Erythroblast (primary cell): ENCODE results near the gene DCST2.

Experiments
- DNase-seq, 2 experiments: peaks; one replicate each; lab custom pipeline; 2025; lab: John Stamatoyannopoulos, UW
- GATA1 ChIP-seq: IDR thresholded peaks from 2 replicates; pipeline ENCODE4 v1.6.1; 2011; ENCODE audit warnings: low read depth, mild to moderate bottlenecking, control low read depth, low read length, moderate library complexity
- POLR2A ChIP-seq: IDR thresholded peaks from 2 replicates; pipeline ENCODE4 v1.6.1; 2011; ENCODE audit warnings: mild to moderate bottlenecking, low read length

Gene DCST2

DNA sequence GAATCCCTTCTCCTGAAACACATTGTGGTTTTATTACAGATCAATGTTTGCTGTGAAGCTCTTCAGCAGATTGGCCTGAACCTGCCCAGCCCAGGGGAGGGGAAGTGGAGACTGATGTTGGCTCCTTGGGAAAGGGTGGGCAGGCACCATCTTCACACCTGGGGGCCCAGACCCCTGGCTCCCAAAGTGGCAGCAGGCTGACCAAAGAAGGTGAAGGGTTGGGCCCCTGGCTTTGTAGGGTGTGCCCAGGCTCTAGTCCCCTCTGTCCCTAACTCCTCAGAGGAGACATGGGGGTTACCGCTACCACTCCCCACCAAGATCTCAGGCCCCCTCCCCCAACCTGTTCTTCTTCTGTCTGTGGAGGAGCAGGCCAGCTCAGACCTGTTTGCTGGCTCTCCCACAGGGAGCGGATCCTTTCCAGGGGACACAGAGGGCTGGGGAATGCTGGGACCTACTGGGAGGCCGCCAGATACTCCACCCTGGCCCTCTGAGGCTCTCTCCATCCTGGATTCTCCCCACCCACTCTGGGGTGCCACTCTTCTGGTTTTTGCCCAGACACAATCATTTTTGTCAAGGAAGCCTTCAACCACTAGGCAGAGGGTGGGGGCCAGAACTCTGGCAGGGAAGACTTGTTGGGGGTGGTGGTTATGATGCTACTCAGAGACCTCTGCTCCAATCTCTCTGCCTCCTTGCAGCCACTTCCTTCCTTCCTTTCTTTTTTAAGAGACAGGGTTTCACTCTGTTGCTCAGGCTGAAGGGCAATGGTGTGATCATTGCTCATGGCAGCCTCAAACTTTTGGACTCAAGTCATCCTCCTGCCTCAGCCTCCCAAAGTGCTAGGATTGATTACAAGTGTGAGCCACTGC lies 40.0 kb upstream of the DCST2 start:
- TF ChIP-seq POLR2A (no peak), GATA1 (no peak)
- DNase-seq: no peak

GRCh38 chr1:155072531-155073289 lies 39.1 kb upstream of the DCST2 start:
- DNase-seq: no peak
- TF ChIP-seq POLR2A (no peak), GATA1 (no peak)

DNA sequence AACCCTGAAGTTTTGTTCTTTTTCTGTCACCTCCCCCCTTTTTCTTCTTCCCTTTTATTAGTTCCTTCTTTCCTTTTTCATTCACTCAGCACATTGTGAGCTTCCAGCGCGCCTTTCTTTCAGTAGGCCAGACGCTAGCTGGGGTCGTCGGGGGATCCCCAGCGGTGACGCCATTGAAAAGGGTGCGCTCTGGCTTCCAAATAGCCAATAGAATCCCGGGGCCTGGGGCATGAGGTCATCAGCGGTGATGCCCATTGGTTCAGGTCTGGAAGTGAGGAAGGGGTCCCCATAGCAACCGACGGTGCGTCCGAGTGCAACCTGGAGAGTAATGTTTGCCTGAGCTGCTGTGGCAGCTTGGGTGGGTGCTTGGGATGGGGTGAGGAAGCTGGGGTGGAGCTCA lies 38.1 kb upstream of the DCST2 start:
- TF ChIP-seq GATA1: no peak
- no peak for TF ChIP-seq POLR2A
- DNase-seq: no peak

GRCh38 chr1:155070721-155071569 lies 37.4 kb upstream of the DCST2 start:
- DNase-seq: peak; percentile 92 to 93
- TF ChIP-seq GATA1 (no peak), POLR2A (no peak)

GRCh38 chr1:155070158-155070621 lies 36.6 kb upstream of the DCST2 start:
- TF ChIP-seq GATA1: no peak
- no peak for TF ChIP-seq POLR2A
- DNase-seq: no peak

- TF ChIP-seq POLR2A (no peak), GATA1 (no peak)
- no peak for DNase-seq
Observed at GRCh38 chr1:155069551-155070157, 36.1 kb upstream of the DCST2 start.

GRCh38 chr1:155068599-155068998 lies 35.0 kb upstream of the DCST2 start:
- TF ChIP-seq POLR2A (no peak), GATA1 (no peak)
- DNase-seq: no peak

- no peak for DNase-seq
- TF ChIP-seq GATA1: no peak
- no peak for TF ChIP-seq POLR2A
Observed at GRCh38 chr1:155066777-155067176, 33.2 kb upstream of the DCST2 start.

- no peak for DNase-seq
- TF ChIP-seq POLR2A (no peak), GATA1 (no peak)
Observed at GRCh38 chr1:155064832-155065429, 31.4 kb upstream of the DCST2 start.

DNA sequence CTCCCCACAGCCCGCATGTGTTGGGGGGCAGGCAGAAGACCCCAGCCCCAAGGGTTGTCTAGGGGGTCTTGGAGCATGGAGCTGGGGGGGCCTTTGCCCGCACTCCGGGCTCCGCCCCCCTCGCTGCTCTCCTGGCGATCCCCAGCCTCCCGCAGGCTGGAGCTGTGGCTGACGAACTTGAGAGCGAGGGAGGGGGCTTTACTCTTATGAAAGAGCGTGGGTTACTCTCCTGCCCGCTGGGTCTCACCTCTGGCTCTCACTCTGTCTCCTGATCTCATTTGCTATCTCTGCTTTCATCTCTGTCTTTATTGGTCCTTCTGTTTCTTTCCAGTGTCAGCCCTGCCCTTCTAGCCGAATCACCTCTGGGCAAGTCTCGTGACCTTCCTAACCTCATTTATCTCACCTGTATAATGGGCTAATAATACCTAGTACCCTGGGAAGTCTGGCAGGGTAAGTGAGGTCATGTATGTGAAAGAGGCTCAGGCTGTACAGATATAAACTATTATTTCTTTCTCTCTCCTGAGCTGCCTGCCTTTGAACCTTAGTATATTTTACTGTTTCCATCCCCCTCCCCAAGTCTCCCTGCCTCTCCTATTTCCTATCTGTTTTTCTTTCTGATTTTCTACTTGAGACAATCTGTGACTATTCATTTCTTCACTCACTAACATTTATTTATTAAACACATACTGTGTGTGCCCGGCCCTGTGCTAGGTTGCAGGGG lies 30.7 kb upstream of the DCST2 start:
- no peak for TF ChIP-seq POLR2A
- no peak for TF ChIP-seq GATA1
- no peak for DNase-seq

DNA sequence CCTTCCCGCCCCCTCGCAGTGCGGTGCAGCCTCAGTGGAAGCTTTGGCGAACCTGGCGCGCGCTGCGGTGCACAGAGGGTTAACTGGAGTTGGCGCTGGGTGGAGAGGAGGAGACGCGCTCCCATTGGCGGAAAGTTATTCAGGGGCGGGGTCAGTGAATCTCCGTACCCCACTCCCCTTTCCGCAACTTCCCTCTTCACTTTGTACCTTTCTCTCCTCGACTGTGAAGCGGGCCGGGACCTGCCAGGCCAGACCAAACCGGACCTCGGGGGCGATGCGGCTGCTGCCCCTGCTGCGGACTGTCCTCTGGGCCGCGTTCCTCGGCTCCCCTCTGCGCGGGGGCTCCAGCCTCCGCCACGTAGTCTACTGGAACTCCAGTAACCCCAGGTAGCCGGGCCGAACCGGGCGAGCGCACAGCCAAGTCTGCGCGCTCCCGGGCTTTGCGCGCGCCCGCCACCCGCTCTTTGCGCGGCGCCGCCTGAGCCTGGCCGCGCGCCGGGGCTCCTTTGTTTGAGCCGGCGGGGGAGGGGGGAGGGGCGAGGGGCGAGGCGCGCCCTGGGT lies 30.0 kb upstream of the DCST2 start, which contains the start of gene EFNA4:
Gene EFNA4 (plus strand): TSS at position 191 of the 561 bp plus-strand sequence. CDS start 84 bp downstream, at position 275.
- TF ChIP-seq POLR2A (no peak), GATA1 (no peak)

More for the DNA sequence above, 30.0 kb upstream of the DCST2 start, which contains the start of gene EFNA4:
- peak; percentile 70 to 75 for DNase-seq
